Non-pigmented ciliary epithelial cell (primary cell): ENCODE results near the gene IL12RB1.

Experiments used
- DNase-seq: peaks from one replicate; pipeline ENCODE4 v3.0.0-alpha.2; 2010; ENCODE audit warnings: low read depth

The IL12RB1 gene

DNA sequence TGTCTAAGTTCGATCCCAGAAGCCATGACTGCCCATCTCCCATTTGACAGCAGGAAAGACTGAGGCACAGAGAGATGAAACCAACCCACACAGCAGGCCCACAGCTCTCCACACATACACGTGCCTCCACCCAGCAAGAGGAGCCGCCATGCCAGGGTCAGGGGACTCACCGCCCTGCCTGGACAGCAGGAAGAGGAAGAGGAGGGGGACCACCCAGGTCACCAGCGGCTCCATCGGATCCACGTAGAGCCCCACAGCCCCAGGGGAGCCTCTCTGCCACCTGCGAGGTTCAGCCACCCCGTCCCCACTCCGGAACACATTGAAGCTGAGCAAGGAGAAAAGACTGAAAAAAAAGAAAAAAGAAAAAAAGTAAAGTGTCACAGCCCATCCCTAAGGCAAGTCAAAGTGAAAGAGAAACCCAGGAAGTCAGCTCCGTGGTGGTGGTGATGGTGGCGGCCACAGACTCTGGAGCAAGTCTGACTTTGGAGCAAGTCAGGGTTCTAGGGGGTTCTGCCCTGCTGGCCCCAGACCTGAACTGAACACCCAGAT is at the start of gene IL12RB1:
Gene IL12RB1, minus strand, starts transcription at position 345 of the 549 bp plus-strand sequence. Its CDS starts 111 bp downstream, at position 234.
- DNase-seq: no peak

GRCh38 chr19:18135712-18136584 is 49.2 kb upstream of the IL12RB1 start:
- DNase-seq: no peak

GRCh38 chr19:18131841-18132596 is 45.3 kb upstream of the IL12RB1 start:
- no peak for DNase-seq

- DNase-seq: no peak
These were observed 43.9 kb upstream of the IL12RB1 start for GRCh38 chr19:18130523-18131242.

DNA sequence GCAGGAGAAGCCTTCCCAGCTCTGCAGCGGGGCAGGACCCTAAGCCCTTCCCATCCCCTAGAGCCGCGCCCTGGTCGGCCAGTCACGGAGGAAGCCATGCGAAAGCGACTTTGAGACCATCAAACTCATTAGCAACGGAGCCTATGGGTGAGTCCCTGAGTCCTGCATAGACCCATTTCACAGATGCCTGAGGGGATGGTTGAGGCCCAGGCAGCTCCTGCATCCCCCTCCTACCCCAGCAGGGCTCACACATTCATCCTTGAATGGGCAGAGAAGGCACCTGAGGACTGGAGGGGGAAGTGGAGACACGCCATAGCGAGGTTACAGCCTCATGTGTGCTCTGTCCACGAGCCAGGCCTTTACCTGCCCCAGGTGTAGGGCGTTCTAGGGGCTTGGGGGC is 42.1 kb upstream of the IL12RB1 start:
- DNase-seq: no peak

DNA sequence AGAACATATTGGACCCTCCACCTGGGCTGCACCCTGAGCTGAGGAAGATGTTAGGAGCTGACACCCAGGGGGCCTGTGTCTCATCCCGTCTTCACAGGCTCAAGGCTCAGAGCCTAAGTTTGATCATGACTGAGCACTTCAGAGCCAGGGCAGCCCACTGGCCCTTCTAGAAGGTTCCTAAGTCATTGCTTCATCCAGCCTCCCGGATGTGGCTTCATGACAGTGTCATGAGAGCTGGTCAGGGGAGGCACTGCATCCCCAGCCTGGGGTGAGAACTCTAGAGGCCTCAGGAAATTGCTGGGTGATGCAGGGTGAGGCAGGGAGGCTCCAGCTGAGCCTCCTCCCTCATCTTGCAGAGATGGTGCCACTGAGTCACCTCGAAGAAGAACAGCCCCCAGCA is 41.3 kb upstream of the IL12RB1 start:
- DNase-seq: no peak

DNA sequence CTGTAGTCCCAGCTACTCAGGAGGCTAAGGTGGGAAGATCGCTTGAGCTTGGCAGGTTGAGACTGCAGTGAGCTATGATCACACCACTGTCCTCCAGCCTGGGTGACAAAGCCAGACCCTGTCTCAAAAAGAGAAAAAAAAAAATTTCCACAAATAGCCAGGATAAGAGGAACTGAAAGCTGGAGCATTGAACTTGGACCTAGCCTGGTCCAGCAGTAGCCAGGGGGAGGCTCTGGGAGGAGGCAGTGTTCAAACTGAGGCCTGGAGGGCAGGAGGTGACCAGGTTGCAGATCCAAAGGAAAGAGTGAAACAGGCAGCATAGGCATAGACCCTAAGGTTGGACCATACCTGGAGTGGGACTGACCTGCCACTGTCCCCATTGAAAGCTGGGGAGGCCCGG is 39.4 kb upstream of the IL12RB1 start:
- DNase-seq: no peak

DNA sequence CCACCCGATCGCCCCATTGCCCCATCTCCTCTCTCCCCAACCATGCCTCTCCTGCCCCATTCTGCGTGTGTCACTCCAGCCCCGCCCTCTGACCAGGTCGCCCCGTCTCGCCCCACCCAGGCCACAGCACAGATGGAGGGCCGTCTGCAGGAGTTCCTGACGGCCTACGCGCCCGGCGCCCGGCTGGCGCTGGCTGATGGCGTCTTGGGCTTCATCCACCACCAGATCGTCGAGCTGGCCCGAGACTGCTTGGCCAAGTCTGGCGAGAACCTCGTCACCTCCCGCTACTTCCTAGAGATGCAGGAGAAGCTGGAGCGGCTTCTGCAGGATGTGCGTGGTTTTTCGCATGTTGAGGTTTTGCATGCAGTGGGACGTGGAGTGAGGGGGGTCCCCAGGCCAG is 37.1 kb upstream of the IL12RB1 start:
- no peak for DNase-seq

DNA sequence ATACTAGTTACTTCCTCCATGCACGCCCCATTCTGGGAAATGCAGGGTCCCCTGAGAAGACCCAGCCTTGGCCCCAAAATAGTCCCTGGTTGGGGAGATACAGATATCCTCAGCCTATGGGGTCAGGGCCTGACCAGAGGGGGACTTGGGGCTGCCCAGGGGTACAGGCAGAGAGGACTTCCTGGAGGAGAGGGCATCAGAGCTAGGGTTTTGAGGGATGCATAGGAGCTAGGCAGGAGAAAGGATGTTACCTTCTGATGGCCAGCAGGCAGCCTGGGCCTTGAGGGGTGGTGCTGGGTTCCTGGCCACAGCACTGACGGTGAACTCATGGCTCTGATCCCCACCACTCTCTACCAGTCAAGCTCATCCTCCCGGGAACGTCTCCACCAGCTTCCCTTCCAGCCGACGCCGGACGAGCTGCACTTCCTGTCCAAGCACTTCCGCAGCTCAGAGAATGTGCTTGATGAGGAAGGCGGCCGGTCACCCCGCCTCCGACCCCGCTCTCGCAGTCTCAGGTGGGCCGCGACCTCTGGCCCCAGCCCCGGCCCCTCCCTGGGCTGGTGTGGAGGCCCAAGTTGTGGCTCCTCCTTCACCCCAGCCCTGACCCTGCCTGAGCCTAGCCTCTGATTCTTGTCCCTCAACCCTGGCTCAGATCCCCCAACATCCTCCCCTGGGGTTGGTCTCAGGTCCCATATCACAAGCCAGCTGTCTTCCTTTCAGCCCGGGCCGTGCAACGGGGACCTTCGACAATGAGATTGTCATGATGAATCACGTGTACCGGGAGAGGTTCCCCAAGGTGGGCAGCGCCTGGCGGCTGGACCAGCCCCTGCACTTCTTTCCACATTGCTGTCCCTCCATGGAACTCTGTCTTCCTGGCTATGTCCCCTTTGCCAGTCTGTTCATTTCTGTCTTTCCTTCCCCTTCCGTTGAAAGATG is 36.4 kb upstream of the IL12RB1 start:
- no peak for DNase-seq

DNA sequence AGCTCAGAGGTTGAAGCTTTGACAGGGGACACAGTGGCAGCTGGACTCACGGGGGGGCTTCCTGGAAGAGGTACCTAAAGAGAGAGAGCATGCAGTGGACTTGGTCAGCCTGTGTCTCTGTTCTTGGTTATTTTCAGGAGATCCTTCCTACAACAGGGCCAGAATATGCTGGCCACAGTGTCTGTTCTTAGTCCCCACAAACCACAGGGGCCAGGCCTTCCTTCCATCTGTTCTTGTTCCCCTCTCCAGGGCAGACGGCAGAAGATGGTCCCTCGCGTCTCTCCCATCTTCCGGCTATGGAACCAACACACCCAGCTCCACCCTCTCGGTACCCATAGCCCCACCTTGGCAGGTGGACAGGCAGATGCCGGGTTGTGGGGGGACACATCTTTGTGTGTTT is 35.7 kb upstream of the IL12RB1 start:
- no peak for DNase-seq

DNA sequence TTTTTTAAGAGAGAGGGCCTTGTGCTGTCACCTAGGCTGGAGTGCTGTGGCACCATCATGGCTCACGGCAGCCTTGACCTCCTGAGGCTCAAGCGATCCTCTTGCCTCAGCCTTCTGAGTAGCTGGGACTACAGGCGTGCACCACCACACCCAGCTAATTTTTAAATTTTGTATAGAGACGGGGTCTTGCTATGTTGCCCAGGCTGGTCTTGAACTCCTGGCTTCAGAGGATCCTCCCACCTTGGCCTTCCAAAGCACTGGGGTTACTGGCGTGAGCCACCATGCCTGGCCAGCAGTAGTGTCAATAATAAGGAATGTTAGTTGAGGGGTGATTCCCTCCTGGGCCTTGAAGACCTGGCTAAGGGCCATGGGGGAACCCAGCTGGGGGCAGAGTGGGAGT is 34.4 kb upstream of the IL12RB1 start:
- no peak for DNase-seq

DNA sequence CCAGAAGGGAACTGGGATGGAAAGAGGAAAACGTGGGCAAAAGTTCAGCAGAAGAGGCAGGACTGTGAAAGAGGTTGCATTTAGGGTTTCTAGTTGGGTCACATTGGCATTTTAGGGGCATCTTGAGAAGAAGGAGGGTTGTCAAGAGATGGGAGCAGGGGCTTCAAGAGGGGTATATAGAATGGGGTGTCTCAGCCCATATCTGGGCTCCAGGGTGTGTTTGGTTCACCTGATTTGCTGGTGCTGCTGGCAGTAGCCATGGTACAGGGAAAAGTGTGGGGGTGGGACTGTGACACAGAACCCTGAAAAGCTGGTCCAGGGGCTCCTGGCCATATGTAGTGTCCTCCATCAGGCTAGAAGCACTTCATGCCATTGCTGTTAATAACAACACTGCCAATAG is 33.4 kb upstream of the IL12RB1 start:
- no peak for DNase-seq

DNA sequence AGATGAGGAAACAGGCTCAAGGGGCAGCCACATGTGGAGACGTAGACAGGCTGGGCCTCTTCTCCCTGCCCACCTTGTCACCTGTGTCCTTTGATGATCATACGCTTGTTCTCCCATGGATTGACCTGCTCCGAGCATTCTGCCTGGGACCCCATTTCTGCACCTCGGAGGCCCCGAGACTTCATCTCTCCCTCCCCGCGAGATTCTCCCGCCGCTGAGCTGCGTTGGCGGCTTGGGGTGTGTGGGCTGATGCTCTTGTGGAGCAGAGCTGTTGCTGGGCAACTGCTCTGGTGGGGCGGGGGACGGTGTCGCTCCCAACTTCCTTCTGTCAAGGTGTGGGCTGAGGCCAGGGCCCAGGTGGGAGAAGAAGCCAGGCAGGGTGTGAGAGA is 33.0 kb upstream of the IL12RB1 start:
- no peak for DNase-seq

GRCh38 chr19:18119013-18119716 is 32.4 kb upstream of the IL12RB1 start:
- no peak for DNase-seq

DNA sequence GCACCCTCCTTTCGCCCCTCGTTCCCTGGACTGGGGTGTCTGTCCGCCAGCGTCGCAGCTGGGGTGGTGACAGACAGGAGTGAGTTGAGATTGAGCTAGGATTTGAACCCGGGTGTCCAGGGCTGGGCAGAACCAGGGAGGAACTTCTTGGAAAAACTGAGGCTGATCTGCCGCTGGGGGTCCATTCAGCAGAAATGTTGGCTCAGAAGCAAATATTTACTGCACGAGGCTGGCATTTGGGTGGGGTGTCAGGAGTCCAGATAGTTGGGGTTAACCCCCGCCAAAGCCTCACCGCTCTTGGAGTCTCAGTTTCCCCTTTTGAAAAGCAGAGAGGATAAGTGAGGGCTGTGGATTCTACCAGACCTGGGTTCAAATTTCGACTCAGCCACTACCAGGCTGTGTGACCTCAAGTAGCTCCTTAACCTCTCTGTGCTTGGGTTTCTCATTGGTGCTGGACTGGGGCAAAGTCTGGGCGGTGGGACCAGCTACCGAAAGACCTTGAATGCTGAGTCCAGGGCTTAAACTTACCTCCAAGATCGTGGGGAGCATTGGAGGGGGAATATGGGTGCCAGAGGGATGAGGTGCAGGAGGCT is 31.8 kb upstream of the IL12RB1 start:
- DNase-seq: no peak

DNA sequence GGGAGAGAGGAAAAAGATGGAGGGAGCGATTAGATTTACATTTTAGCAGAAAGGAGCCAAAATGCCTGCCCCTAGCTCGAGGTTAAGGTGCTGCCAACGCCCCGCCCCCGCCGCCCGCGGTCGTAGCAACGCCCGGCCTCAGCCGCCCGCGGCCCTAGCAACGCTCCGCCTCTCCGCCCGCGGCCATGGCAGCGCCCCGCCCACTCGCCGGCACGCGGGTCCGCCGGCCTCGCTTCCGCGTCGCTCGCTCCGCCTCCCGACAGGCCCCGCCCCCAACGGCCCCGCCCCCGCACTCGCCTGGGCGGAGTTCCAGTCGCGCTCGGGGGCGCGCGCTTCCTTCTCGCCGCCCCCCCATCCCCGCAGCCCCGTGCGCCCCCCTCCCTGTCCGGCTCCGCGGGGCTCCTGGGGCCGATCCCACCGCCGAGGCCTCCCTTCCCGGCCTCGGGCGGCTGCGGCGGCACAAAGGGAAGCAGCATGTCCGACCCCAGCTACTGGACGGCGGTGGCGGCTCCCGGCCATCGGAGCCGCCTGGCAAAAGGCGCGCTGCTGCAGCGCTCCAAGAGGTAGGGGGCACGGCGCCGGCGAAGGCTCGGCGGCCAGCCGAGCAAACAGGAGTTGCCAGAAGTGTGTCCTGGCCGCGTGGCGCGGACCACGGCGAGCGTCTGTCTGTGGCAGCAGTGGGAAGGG is 31.1 kb upstream of the IL12RB1 start:
- no peak for DNase-seq

- DNase-seq: no peak
These were observed 30.6 kb upstream of the IL12RB1 start for GRCh38 chr19:18117364-18117691.

DNA sequence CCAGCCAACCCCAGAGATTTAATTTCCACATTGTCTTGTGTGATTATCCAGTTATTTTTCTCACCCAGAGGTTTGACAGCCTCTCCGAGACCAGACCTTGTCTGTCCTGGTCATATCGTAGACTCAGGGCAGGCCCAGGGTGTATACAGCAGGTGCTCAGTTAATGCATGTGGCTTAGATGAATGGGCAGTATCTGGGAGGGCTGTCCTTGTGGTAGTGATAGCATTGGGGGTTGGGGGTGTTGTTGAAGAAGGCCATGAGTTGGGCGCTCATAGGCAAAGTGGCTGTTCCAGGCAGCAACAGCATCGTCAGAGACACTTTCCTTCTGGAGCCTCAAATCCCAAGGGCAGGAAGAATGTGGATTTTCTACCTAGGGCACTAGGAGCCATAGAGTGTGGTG is 27.7 kb upstream of the IL12RB1 start:
- DNase-seq: no peak

- no peak for DNase-seq
These were observed 27.1 kb upstream of the IL12RB1 start for GRCh38 chr19:18113827-18114226.

DNA sequence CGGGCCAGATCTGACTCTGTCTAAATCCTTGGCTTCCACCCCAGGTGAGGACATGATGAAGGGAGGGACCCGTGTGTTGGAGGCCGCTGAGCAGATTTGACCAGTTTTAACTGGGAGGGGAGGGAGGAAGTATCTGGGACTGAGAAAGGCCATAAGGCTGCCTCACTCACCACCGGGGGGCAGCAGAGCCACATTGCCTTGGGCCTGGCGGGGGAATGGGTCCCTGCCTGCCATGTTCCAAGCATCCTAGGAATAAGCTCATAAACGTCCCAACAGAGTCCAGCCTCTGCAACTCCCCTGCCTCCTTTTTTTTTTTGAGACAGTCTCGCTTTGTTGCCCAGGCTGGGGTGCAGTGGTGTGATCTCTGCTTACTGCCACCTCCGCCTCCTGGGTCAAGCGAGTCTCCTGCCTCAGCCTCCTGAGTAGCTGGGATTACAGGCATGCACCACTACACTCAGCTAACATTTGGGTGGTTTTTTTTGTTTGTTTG is 26.3 kb upstream of the IL12RB1 start:
- DNase-seq: no peak
